Measurements from ENCODE around the gene GFI1. TPM values are rescaled to one million over a fixed set of nuclear protein-coding genes. Genes with fewer than 3 reads are reported as not detected.
"Not testable (repeated sequence)": the region's sequence is repeated elsewhere in the genome, so short reads cannot be mapped to it uniquely, and the experiment has no call there.

Gene GFI1
- under 1 TPM; 0.20 to 0.24 TPM for total RNA-seq
- 0.32 TPM for polyA plus RNA-seq (2013, experiment 1 of 2)
- polyA plus RNA-seq (2013, experiment 2 of 2): 0.21 TPM
- long read RNA-seq, experiment 1: 0 reads
- long read RNA-seq, experiment 2: 0 reads
- long read RNA-seq, experiment 3: 0 reads
- long read RNA-seq, experiment 4: 0 reads

DNA sequence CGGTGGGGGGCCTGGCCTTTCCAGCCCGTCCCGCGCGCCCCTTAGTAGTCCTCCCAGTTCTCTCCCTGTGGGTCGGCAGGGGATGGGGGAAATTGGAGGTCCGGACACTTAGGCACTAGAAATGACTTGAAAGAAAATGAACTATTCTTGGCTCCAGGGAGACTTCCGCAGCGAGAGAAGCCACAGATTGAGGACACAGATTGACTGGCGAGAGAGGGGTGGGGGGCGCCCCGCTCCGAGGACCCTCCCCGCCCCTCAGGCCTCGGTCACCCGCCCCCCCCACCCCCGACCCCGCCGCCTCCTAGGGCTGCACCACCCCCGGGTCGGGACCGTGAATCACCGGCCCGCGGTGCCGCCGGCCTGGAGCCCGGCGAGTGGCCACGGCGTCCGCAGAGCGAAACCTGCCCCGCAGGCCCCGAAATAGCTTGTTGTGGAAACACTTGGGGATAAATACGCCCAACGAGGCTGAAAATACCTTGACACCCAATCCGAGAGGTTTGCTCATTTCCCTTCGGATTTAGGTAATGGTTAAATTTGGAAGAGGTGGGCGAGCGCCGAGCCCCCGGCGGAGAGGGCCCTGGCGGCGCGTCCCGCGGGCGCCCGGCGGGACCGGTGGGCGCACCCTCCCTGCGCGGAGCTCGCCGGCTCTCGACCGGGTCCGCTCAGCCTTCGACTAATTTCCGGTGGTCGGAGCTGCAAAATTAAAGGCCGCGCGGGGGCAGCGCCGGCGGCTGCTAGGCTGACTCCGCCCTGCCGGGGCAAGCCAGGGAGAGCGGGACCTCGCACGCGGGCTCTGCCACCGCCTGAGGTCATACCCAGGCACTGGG is at the start of gene GFI1:
TSS of gene GFI1 (minus strand) at position 675 of the 827 bp plus-strand sequence. CDS start 3,438 bp downstream, outside the sequence.
- TF ChIP-seq, protein P1, sequence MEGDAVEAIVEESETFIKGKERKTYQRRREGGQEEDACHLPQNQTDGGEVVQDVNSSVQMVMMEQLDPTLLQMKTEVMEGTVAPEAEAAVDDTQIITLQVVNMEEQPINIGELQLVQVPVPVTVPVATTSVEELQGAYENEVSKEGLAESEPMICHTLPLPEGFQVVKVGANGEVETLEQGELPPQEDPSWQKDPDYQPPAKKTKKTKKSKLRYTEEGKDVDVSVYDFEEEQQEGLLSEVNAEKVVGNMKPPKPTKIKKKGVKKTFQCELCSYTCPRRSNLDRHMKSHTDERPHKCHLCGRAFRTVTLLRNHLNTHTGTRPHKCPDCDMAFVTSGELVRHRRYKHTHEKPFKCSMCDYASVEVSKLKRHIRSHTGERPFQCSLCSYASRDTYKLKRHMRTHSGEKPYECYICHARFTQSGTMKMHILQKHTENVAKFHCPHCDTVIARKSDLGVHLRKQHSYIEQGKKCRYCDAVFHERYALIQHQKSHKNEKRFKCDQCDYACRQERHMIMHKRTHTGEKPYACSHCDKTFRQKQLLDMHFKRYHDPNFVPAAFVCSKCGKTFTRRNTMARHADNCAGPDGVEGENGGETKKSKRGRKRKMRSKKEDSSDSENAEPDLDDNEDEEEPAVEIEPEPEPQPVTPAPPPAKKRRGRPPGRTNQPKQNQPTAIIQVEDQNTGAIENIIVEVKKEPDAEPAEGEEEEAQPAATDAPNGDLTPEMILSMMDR (conservative IDR thresholded peaks at IDR 0.05): peak; percentile 47
- H3K27ac Mint-ChIP-seq: no peak within 1 kb of the TSS
- H3K27me3 Mint-ChIP-seq (ENCODE audit: insufficient read depth): peaks cover 83% of the 10 kb centered on the region
- no peaks in the 10 kb centered on the region for H3K36me3 ChIP-seq (ENCODE audit: control insufficient read depth, insufficient read depth, low read length)
- H3K4me3 ChIP-seq (ENCODE audit: low read length): peak within 1 kb of the TSS; percentile 75
- no peak within 1 kb of the TSS for H3K27ac ChIP-seq (ENCODE audit: low read depth, low read length)
- H3K9me3 Mint-ChIP-seq: no peaks in the 10 kb centered on the region
- WGBS, 2 experiments (ENCODE audit: insufficient coverage in 1 of 2, insufficient read length in 1 of 2): 1% methylated on average over 17 to 73 of the region's 77 CpGs
- peak within 1 kb of the TSS; percentile 60 for H3K4me3 Mint-ChIP-seq
- H3K4me1 Mint-ChIP-seq: peaks cover 24% of the 10 kb centered on the region
- peak; percentile 89 for DNase-seq
- no peaks in the 10 kb centered on the region for H3K36me3 Mint-ChIP-seq (ENCODE audit: low read depth)
- peaks cover 17% of the 10 kb centered on the region for H3K4me1 ChIP-seq (ENCODE audit: control insufficient read depth, insufficient read depth, low read length)
- H3K27me3 ChIP-seq (ENCODE audit: control insufficient read depth, insufficient read depth, low read length, poor library complexity, severe bottlenecking): peaks cover 88% of the 10 kb centered on the region
- H3K9ac ChIP-seq (ENCODE audit: extremely low read depth, low read length, poor library complexity, severe bottlenecking): no peak within 1 kb of the TSS
- H3K9me3 ChIP-seq (ENCODE audit: control insufficient read depth, low read length): no peaks in the 10 kb centered on the region

DNA sequence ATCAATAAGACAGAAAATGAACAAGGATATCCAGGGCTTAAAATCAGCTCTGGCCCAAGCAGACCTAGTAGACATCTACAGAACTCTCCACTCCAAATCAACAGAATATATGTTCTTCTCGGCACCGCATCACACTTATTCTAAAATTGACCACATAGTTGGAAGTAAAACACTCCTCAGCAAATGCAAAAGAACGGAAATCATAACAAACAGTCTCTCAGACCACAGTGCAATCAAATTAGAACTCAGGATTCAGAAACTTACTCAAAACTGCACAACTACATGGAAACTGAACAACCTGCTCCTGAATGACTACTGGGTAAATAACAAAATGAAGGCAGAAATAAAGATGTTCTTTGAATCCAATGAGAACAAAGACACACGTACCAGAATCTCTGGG is 45.6 kb upstream of the GFI1 start:
- H3K27ac Mint-ChIP-seq; H3K27me3 Mint-ChIP-seq (ENCODE audit: insufficient read depth); H3K9ac ChIP-seq (ENCODE audit: extremely low read depth, low read length, poor library complexity, severe bottlenecking); H3K4me3 Mint-ChIP-seq; H3K27me3 ChIP-seq (ENCODE audit: control insufficient read depth, insufficient read depth, low read length, poor library complexity, severe bottlenecking); H3K4me1 Mint-ChIP-seq; H3K4me3 ChIP-seq (ENCODE audit: low read length); H3K4me1 ChIP-seq (ENCODE audit: control insufficient read depth, insufficient read depth, low read length); H3K27ac ChIP-seq (ENCODE audit: low read depth, low read length); H3K9me3 Mint-ChIP-seq; H3K9me3 ChIP-seq (ENCODE audit: control insufficient read depth, low read length); DNase-seq; H3K36me3 Mint-ChIP-seq (ENCODE audit: low read depth); H3K36me3 ChIP-seq (ENCODE audit: control insufficient read depth, insufficient read depth, low read length): not testable (repeated sequence)
- WGBS, 2 experiments (ENCODE audit: insufficient coverage in 1 of 2, insufficient read length in 1 of 2): 80 to 92% methylated on average over 1 to 4 of the region's 4 CpGs

- H3K4me1 Mint-ChIP-seq; H3K27me3 Mint-ChIP-seq (ENCODE audit: insufficient read depth); DNase-seq; H3K4me1 ChIP-seq (ENCODE audit: control insufficient read depth, insufficient read depth, low read length); H3K9me3 ChIP-seq (ENCODE audit: control insufficient read depth, low read length); H3K4me3 Mint-ChIP-seq; H3K9ac ChIP-seq (ENCODE audit: extremely low read depth, low read length, poor library complexity, severe bottlenecking); H3K9me3 Mint-ChIP-seq; H3K36me3 Mint-ChIP-seq (ENCODE audit: low read depth); H3K27ac ChIP-seq (ENCODE audit: low read depth, low read length); H3K4me3 ChIP-seq (ENCODE audit: low read length); H3K27me3 ChIP-seq (ENCODE audit: control insufficient read depth, insufficient read depth, low read length, poor library complexity, severe bottlenecking); H3K27ac Mint-ChIP-seq; H3K36me3 ChIP-seq (ENCODE audit: control insufficient read depth, insufficient read depth, low read length): not testable (repeated sequence)
- WGBS, 2 experiments (ENCODE audit: insufficient coverage in 1 of 2, insufficient read length in 1 of 2): 92 to 93% methylated on average over 2 to 3 of the region's 3 CpGs
These were observed 45.2 kb upstream of the GFI1 start for GRCh38 chr1:92531939-92532338.

GRCh38 chr1:92527670-92528069 is 40.9 kb upstream of the GFI1 start:
- H3K27me3 Mint-ChIP-seq (ENCODE audit: insufficient read depth): no peaks in the 10 kb centered on the region
- TF ChIP-seq, protein P1 (conservative IDR thresholded peaks at IDR 0.05): no peak
- Histone ChIP-seq H3K36me3 (ENCODE audit: control insufficient read depth, insufficient read depth, low read length) (no peaks in the 10 kb centered on the region), H3K9me3 (ENCODE audit: control insufficient read depth, low read length) (no peaks in the 10 kb centered on the region), H3K9ac (ENCODE audit: extremely low read depth, low read length, poor library complexity, severe bottlenecking) (no peak overlapping the region), H3K4me3 (ENCODE audit: low read length) (no peak overlapping the region), H3K27me3 (ENCODE audit: control insufficient read depth, insufficient read depth, low read length, poor library complexity, severe bottlenecking) (no peaks in the 10 kb centered on the region), H3K4me1 (ENCODE audit: control insufficient read depth, insufficient read depth, low read length) (no peaks in the 10 kb centered on the region), H3K27ac (ENCODE audit: low read depth, low read length) (no peak overlapping the region)
- whole genome bisulfite sequencing, 2 experiments (ENCODE audit: insufficient coverage in 1 of 2, insufficient read length in 1 of 2): 95 to 100% methylated on average over 1 to 2 of the region's 2 CpGs
- no peak for DNase-seq
- H3K36me3 Mint-ChIP-seq (ENCODE audit: low read depth): no peaks in the 10 kb centered on the region
- no peak overlapping the region for H3K27ac Mint-ChIP-seq
- H3K9me3 Mint-ChIP-seq: no peaks in the 10 kb centered on the region
- H3K4me1 Mint-ChIP-seq: no peaks in the 10 kb centered on the region
- H3K4me3 Mint-ChIP-seq: no peak overlapping the region

- H3K27ac ChIP-seq (ENCODE audit: low read depth, low read length); H3K9me3 Mint-ChIP-seq; H3K27me3 ChIP-seq (ENCODE audit: control insufficient read depth, insufficient read depth, low read length, poor library complexity, severe bottlenecking); H3K4me3 Mint-ChIP-seq; H3K4me1 ChIP-seq (ENCODE audit: control insufficient read depth, insufficient read depth, low read length); H3K36me3 ChIP-seq (ENCODE audit: control insufficient read depth, insufficient read depth, low read length); H3K27me3 Mint-ChIP-seq (ENCODE audit: insufficient read depth); H3K9me3 ChIP-seq (ENCODE audit: control insufficient read depth, low read length); H3K27ac Mint-ChIP-seq; H3K36me3 Mint-ChIP-seq (ENCODE audit: low read depth); H3K9ac ChIP-seq (ENCODE audit: extremely low read depth, low read length, poor library complexity, severe bottlenecking); H3K4me3 ChIP-seq (ENCODE audit: low read length); H3K4me1 Mint-ChIP-seq; DNase-seq: not testable (repeated sequence)
- WGBS, 2 experiments (ENCODE audit: insufficient coverage in 1 of 2, insufficient read length in 1 of 2): 88 to 91% methylated on average over 3 to 9 of the region's 9 CpGs
These were observed 38.3 kb upstream of the GFI1 start for GRCh38 chr1:92524944-92525590.
